GM19468 (cell line): ENCODE measurements around the gene P4HA2.

ENCODE experiments used
- ATAC-seq: cut with Tn5 transposase; IDR thresholded peaks from one replicate; pipeline ENCODE4 v1.9.1; 2021; ENCODE audit warnings: mild to moderate bottlenecking, moderate library complexity, moderate number of reproducible peaks; ENCODE audit not compliant: unreplicated experiment; ENCODE audit errors: extremely low read depth

The P4HA2 gene

DNA sequence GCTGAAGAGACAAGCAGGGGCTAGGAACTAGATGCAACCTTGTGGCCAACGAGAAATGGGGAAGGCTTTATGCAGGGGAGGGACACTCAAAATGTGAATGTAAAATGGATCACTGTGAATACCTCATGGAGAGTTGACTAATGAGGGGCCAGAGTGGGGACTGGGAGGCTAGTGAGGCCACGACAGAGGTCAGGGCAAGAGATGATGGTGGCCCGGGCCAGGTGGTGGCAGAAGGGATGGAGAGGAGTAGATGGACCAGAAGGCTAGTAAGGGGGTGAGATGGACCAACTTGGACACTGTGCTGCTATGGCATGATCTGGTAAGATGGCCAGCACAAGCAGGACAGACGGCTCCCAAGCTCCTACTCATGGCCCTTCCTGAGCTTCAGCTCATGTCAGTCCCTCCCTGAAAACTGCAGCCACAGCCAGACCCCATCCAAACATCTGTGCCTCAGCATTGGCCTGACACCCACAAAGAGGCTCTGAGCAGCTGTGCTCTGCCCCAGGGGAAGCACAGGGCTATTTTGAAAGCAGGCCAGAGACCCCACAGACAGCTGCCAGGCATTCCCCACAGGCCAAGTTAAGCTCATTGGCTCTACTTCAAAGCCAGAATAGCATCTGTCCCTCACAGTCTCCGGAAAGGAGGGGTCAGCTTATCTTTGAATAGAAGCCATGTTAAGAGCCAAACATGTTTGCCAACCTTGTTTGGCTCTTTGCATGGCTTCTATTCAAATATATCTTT, 22.1 kb downstream of the P4HA2 start:
- no peak for ATAC-seq

DNA sequence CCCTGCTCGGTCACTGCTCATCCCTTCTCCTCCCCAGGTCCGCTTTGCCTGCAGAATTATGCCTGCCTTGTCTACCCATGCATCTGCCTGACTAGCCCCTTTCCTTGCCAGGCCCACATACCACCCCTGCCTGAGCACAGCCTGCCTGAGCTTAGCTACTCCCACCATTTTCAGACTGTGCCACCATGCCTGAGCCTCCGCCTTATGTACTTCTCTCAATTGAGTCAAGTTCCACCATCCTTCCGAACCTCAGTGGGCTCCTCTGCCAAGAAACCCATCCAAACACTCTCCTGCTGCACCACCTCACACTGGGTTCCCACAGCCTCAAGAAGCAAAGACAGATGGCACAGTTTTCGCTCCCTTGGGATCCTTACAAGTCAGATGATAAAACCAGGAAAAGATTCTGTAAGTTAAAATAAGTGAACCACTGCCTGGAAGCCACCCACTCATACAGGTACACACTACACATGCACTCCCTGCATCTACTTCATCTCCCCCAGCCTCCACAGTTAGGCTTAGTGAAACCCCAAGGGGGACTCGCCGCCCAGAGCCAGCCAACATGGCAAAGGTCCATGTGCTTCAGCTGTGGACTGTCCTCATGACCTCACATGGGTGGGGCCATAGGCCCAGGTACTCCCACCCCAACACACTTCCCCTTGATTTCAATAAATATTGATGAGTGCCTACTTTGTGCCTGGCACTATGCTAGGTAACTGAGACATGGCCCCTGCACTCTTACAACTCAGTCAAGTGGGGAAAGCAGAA, 23.1 kb downstream of the P4HA2 start:
- ATAC-seq, result no peak

DNA sequence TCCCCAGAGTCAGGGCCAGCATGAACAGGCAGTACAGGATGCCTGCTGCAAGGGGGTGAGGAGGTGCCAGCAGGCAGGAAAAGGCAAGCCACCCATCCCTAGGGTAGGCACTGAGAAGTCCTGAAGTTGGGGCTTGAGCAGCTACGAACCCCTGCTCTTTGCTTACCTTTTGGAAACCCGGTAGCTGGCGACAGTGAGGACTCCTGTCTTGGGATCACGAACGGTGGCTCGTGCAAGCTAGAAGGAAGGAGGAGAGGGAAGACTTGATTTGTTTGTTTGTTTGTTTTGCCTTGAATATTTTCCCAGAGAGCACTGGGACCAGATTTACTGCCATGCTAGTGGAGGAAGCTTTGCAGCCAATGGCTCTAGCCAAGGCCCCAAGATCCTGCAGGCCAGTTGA, 23.7 kb downstream of the P4HA2 start:
- no peak for ATAC-seq

DNA sequence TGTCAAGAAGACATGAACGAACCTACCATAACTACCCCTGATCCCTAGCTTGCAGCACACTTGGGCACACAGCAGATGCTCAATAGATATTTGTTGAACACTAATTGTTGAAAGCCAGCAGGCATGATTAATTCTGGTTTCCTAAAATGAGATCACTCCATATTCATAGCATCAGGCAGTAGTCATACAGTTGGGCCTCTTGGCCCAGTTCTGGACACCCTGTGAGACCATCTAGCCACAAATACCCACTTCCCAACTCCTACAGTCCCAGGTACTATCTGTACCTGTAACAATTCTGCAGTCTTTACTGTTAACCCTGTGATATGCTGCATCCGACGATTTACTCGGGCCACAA, 24.2 kb downstream of the P4HA2 start:
- no peak for ATAC-seq

DNA sequence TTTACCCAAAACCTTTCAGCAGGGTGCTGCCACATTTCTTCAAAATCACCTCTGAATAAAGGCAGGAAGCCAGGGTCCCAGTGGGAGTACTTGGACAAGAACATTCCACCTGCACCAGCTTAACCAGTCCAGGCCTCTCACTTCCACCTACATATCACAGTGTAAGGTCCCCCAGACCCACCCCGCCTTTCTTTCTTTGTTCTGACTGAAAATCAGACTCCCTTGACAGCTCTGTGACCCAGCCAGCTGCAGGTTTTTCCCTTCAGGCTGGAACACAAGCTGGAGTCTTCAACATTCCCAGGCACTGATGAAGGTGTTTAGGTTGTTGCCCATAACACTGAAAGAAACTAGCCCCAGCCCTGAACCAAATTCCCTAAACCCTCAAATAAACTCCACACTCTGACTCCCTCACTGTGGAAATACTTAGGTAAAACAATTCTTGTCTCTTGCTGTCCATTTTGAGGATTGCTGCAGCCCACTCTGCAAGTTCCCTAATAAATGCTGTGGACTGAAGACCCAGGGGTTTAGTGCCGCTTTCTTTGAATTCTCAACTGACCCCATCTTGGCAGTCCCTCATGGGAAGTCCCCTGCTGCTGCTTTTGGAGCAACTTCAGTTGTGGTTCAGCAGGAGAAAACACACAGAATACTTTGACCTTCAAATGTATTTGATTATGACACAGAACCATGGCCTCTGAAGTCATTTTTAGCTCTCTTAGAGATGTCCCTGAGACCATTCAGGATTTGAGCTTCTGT, 24.8 kb downstream of the P4HA2 start:
- no peak for ATAC-seq

DNA sequence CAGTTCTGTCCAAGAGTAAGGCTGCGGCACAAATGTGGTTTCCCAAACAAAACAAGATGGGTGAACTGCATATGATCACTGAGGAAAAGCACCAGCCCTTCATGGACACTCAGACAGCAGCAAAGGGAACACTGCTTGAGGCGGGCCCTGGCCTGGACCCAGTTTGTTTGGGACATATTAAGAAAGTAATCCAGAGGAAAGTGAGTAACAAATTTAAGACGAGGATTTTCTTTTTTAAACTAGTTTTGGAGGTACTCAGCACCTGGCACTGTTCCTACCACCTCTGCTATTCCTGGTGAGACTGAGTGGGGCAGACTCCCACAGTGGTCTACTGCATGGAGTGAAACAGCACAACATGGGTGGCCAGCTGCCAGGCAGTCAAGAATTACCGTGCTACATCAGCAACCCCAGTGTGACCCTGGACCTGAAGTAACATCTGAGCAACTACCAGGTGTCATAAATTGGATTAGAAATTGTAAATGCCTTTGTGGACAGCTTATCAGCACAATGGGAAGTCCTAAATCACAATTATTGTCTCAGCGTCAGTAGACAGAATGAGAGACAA, 28.5 kb downstream of the P4HA2 start:
- no peak for ATAC-seq

DNA sequence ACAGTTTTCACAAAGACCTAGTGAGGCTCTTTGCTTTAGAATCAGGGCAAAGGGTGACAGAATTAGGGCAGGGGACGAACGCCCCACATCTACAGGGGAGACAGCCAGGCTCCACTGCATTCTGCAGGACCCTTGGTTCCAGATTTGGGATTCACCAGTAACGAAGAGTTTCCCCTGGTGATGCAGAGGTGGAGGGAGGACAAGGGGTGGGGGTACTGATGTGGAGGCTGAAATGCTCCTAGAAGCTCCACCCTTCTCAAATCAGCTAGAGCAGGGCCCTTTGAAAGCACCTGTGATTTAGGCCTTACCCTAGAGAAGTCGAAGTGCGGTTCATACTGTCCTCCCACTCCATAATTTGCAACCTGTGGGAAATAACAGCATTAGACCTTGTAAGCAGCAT, 29.1 kb downstream of the P4HA2 start:
- no peak for ATAC-seq

DNA sequence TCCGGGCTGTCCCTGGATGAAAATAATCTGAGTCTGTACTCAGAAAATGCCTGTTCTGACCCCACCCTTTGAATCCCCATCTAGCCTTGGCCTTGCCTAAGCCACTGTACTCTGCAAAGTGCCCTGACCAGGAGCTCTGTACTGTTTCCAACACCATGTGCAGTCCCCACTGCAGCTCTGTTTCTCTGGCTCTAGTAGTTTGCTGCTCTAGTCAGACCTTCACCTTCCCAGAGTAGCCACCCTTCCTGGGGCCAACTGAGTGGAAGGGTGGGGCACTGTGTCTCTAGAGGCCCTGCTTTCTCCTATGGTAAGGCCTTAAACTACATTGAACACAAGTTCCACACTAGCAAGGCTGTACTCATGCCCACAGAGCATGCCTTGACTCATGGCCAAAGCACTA, 31.9 kb downstream of the P4HA2 start:
- ATAC-seq, result no peak

DNA sequence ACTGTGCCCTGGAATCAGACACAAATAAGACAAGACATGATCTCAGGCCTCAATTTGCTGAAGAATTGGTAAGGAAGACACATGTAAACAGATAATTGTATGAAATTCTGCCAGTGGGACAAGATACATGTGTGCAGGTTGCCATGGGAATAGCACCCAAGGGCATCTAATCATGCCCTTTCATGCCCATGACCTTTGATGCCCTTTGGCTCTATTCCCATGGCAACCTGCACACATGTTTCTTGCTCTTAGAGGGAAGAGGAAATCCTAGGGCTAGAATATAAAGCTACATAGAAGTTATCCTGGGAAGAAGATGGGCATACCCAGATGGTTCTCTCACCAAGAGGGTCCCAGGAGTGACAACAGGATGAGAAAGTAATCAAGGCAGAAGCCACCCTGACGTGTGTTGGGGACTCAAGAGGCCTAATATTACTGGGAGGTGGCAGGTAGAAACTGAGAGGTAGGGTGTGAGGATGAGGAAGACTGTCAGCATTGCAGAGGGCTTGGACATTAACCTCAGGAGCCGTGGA, 34.4 kb downstream of the P4HA2 start:
- no peak for ATAC-seq

DNA sequence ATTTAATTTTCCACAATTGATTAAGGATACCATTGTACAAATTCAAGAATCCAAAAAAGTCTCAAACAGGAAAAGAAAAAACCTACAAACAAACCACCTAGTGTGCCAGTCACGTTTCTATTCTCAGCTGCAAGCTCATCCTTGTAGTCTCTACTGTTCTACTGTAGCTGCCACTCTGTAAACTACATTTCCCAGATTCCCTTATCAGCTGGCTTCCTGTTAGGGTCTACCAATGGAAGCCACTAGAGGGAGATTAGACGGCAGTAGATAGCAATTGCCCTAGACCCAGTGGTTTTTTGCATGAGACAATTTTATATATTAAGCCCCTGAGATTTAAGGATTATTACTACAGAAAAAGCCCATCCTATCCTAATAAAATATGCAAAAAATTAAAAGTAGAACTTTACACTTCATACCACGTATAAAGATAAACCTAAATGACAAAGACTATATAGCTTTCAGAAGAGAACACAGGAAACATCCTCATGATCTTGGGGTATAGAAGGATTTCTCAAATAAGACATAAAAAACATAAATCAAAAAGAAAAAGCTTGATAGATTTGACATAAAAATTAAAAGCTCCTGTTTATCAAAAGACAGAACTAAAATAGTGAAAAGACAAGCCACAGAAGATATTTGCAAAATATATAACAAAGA, 37.4 kb downstream of the P4HA2 start:
- ATAC-seq, result peak; percentile 58

DNA sequence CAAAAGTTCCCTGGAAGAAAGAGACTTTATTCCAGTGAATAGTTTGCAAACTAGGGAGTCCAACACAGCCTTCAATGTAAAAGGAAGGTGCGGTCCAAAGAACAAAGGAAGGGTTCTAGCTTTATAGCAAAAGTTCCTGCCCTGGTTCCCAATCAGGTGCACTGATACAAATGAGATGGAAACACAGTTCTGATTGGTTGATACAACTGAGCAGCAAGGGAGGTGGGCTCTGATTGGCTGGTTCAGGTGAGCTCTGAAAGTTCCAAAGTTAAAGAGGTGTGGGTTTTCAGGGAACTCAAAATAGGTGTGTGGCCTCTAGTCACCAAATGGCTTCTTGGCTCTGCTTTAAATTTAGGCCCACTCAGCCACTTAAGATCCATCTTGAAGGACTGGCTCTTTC, 43.1 kb downstream of the P4HA2 start:
- ATAC-seq, result no peak

DNA sequence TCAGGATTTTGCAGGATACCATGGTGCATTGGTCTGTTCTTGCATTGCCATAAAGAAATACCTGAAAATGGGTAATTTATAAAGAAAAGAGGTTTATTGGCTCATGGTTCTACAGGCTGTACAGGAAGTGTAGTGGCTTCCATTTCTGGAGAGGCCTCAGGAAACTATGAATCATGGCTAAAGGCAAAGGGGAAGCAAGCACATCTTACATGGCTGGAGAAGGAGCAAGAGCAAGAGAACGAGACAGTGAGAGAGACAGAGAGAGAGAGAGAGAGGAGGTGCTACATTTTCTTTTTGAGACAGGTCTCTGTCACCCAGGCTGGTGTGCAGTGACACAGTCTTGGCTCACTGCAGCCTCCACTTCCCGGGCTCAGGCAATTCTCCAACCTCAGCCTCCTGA, 43.9 kb downstream of the P4HA2 start:
- no peak for ATAC-seq

DNA sequence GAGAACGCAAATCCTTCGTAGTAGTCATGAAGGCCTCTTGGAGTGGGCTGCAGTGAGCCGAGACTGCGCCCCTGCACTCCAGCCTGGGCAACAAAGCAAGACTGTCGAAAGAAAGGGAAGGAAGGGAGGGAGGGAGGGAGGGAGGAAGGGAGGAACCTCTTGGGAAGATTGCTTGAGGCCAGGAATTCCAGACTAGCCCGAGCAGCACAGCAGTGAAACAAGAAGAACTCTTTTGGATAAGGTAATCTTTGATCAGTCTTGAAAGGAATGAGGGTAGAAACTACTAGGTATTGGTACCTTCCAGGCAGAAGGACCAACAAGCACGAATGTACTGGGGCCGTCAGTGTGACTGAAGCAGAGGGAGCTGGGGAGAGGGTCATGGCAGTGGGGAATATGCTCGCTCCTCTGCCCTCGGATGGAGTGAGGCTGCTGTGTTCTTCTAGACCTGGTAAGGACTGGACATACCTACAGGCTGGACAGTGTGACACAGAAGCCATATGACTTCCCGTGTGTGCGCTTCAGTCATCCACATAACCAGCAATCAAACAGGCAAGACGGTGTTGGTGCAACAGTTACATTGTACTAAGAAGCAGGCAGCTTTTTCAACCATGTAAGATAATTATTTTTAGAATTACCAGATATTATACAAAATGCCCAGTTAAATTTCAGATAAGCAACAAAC, 45.2 kb downstream of the P4HA2 start:
- no peak for ATAC-seq

DNA sequence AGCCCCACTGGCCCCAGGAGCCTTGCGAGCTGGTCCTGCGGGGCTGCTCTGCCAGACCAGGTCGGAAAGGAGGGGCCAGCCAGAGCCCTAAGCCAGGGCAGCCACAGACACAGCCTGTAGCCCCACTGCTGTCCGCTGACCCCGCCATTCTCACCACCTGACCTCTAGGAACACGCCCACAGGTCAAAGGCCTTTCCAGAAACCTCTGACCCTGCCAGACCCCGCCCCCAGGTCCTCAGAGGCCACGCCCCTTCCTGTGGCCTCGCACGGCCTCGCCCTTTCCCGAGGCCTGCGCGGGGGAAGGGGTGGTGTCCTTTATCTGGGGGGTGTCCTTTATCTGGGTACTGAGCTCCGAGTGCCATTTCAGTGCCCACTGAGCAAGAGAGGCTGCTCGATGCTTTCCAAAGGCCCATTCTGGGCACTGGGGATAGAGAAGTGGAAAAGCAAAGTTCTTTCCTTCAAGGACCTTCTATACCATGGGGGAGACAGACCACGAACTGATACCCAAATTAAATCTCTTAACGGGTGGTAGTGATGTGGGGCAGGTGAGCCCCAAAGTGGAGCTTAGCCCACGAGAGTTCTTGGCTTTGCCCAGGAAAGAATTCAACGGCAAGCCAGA, 46.5 kb downstream of the P4HA2 start:
- ATAC-seq, result no peak

DNA sequence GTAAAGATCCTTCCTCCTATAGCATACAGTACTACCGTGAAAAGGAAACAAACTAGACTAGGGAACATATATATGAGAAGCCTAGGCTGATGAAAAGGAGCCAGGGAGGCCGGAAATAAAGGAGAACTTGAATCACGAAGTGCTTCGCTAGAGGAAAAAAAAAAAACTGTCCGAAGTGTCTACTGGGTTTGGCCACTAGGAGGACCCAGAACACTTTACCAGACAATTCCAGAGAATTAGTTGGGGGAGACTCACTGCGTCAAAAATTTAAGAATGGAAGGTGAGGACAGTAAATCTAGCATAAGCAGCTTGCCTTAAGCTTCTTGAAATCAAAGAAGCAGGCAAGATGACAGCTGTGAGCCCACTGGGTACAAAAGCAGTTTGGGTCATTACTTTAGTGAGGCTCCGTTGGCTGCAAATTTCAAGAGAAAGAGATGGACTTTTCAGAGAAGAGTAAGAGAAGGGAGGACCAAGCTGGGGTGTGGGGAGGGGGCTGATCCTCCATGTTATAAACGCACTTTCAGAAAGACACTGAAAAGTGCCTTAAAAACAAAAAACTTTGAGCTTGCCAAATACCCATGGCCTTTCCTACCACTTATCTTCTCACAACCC, 47.4 kb downstream of the P4HA2 start:
- no peak for ATAC-seq

DNA sequence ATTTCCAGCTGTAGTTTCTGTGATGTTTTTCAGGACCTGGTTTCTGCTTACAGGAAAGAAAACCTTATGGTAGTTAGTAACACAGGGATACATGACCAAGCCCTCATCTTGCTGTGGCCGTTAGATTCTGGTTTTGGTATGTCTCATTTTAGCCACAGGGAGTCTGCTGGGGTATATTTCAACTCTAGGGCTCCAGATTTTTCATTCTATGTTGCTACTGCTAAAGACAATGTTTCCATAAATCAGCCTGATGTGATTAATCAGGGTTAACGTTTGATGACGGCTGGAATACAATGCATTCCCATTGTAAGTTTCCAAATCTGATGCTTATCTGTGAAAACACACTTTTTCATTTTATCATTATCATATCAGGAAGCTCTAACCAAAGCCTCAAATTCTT, 48.2 kb downstream of the P4HA2 start:
- ATAC-seq, result no peak

DNA sequence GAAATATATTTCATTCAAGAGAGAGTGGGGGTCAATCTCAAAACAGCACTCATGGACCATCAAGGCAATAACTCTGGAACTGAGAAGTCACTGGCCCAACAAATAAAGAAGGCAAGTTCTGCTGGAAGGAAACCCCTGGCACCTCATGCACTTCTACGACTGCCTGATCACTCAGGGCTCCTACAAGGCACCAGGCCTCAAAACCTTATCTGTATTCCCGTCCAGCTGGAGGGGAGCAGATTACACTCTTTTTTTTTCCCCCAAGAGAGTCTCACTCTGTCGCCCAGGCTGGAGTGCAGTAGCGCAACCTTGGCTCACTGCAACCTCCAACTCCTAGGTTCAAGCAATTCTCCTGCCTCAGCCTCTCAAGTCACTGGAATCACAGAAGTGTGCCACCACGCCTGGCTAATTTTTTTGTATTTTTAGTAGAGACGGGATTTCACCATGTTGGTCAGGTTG, 49.9 kb downstream of the P4HA2 start:
- ATAC-seq, result no peak

DNA sequence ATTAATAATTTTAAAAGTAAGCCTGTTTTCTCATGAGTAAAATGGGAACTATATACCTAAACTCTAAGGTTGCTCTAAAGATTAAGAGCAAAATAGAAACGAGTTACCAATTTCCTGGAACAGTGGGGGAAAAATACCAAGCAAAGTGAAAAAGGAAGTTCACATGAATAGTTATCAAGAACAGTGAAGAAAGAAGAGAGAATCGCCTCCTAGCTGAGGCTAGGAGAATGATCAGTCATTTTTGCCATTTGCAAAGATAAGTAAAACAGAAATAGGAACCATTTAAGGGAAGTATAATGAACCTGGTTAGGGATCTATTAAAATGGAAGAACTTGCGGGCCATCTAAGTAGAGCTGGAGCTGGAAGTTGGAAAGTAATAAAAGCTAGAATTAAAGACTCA, 50.7 kb downstream of the P4HA2 start:
- ATAC-seq, result peak; percentile 40

DNA sequence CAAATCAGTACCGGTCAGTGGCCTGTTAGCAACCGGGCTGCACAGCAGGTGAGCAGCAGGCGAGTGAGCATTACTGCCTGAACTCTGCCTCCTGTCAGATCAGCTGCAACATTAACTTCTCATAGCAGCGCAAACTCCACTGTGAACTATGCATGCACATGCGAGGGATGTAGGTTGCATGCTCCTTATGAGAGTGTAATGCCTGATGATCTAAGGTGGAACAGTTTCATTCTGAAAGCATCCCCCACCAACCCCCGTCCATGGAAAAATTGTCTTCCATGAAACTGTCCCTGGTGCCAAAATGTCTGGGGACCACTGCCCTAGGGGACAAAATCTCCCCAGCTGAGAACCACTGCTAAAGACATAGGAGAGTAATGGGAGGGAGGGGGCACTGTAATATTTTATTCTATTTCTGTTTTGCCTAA, 51.1 kb downstream of the P4HA2 start:
- no peak for ATAC-seq
